HG02885 (cell line): ENCODE results near the gene PHACTR1.

ENCODE experiments used
- ATAC-seq: cut with Tn5 transposase; IDR thresholded peaks from one replicate; pipeline ENCODE4 v1.9.1; 2021; ENCODE audit warnings: mild to moderate bottlenecking; ENCODE audit not compliant: unreplicated experiment, poor library complexity

The PHACTR1 gene

DNA sequence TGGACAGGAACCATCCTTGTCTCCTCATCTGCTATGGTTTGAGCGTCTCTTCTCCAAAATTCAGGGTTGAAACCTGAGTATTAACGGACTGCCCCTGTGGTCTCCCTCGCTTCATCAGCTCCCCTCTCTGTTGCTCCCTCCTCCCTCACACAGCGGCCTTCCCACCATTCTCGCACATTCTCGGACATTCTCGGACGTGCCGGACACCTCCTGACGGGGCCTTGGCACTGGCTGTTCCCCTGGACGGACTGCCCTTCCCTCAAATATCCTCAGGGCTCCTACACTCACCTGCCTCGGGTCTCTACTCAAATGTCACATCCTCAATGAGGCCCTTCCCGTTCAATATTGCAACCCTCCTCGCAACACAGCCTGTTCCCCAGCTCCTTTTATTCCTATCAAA, 496.0 kb downstream of the PHACTR1 start:
- ATAC-seq: no peak

GRCh38 chr6:13215390-13215789, 498.8 kb downstream of the PHACTR1 start:
- ATAC-seq: no peak

- no peak for ATAC-seq
Measured at GRCh38 chr6:13216236-13217014, 499.9 kb downstream of the PHACTR1 start.

- no peak for ATAC-seq
Measured at GRCh38 chr6:13217206-13217905, 500.8 kb downstream of the PHACTR1 start.

DNA sequence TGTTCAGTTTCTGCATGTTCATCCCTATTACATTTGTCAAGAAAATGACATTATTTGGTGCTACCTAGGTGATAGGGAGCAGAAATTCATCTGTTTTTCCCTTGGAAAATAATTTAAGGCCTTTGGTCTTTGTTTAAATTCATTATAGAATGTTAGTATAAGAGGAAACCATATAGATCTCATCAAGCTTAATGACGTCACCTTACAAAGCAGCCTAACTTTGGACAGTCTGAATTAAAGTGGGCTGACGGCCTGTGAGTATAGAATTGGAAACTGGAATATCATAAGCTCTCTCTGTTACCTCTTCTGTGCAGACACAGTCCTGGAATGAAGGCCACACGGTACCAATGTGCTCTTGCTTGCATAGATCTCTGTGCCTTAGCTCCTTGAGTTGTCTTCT, 503.7 kb downstream of the PHACTR1 start:
- no peak for ATAC-seq

DNA sequence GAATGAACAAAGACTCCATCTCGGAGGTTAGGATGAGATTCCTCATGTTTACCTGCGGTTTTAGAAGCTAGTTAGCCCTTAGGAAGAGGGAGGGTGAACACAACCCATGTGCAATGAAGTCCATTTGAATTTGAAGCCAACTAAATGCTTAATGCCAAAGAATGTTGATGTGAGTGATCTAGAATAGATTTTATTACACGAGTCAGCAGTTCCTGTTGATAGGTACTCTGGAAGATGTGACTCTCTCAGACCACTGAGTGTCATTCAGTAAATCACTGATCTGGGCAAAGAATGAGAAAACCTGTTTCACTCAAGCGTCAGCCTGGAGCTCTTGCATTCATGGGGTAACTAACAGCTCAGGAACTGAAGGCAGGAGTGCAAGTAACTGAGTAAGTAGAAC, 505.5 kb downstream of the PHACTR1 start:
- no peak for ATAC-seq

DNA sequence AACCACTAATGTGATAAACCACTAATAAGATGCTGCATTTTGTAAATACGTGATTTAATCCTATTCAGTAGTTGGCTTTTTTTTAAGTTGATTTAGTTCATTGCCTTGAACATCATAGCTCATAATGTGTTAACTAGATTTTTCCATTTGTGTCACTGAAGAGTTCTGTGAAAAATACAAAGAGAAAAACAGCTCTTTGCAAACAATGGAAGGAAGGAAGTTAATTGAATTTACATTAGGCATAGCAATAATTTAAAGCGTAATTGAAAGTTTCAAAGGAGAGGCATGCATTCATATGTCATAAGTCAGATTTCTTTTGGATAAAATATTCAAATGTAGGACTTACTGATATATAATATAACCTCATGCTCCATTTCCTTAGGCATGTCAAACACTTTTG, 509.5 kb downstream of the PHACTR1 start:
- no peak for ATAC-seq

GRCh38 chr6:13228264-13229204, 512.0 kb downstream of the PHACTR1 start:
- no peak for ATAC-seq

DNA sequence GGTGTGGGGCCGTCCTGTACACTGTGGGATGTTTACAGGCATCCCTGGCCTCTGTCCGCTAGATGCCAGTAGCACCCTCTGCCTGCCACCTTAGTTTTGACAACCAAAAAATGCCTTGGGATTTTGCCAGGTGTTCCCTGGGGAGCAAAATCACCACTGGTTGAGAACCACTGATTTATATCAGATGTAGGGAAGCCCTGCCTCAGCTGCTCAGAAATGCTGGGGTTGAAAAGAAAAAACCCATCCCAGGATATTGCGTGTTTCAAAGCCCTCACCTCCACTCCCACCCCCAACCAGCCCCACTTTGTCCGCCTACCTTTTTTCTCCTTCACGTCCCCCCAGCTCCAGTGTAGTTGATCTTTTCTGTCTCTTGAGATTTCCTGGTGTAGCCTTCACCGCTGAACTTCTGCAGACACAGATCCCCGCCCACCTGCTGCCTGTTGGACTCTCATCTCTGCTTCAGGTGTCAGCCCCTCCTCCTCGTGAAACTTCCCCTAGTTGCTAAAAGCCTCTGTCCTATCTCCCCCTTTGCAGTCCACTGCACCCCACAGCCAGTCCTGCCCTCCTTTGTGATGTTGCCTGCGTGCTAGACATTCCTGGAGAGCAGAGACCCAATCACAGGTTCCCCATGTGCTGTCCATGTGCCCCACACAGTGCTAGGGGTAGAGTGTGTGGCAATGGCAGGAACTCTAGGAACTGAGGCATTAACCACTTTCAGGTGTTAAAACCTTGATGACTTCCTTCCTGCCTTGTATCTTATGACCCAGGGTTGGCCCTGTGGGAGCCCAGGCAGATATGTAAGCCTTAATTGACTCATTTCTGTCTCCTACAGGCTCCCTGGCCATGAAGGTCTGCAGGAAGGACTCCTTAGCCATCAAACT, 512.9 kb downstream of the PHACTR1 start:
- peak; percentile 87 for ATAC-seq

- no peak for ATAC-seq
Measured at GRCh38 chr6:13233106-13233505, 516.5 kb downstream of the PHACTR1 start.

- no peak for ATAC-seq
Measured at GRCh38 chr6:13234130-13234529, 517.6 kb downstream of the PHACTR1 start.

DNA sequence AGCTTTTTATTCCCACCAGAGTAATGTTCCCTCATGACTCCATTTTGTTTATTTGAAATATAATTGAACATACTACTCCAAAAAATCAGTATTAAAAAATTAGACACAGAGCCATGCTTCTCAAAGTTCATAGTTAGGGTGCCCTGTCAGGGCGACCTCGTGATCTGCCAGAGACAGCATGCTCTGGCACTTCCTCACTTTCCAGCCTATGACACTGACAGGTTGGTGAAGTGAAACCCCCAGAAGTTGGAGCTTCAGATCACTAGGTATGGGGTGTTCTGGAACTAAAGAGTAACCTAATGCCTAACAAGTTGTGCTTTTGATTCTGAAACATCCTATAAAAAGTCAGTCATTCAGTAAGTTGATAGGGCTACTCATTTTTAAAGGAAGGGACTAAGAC, 518.8 kb downstream of the PHACTR1 start:
- no peak for ATAC-seq

GRCh38 chr6:13237318-13237717, 520.8 kb downstream of the PHACTR1 start:
- ATAC-seq: no peak

- no peak for ATAC-seq
Measured at GRCh38 chr6:13238017-13238416, 521.5 kb downstream of the PHACTR1 start.

GRCh38 chr6:13238640-13239216, 522.2 kb downstream of the PHACTR1 start:
- no peak for ATAC-seq

GRCh38 chr6:13239530-13240455, 523.2 kb downstream of the PHACTR1 start:
- ATAC-seq: no peak

GRCh38 chr6:13241364-13241763, 524.8 kb downstream of the PHACTR1 start:
- no peak for ATAC-seq

DNA sequence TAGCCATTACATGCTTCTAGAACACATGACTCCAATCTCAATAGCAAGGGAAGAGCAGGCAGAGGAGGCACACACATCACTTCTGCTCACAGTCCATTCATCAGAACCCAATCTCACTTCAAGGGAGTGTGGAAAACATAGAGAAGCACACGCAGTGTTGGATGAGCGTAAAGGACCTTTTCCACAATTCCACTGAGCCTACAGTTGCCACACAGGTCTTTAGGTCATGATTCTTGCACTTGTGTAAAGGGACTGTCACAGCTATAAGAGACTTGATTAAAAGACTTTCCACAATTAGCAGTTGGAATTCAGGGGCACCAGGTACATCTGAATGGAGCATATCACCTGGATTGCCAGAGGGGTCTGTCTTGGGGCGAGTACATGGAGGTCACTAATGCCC, 525.6 kb downstream of the PHACTR1 start:
- ATAC-seq: no peak
